A549 (cell line): Measurements from ENCODE around the gene GOLGA1. TPM values are rescaled to one million over a fixed set of nuclear protein-coding genes. Genes with fewer than 3 reads are reported as not detected.

Experiments used
- ATAC-seq, 2 experiments: fragments of 200-7000 bp in 1 of 2; fragments of >200 bp in 1 of 2; cut with Nextera tagmentation in 1 of 2; cut with Tn5 transposase in 1 of 2; 3 replicates each; pipeline versions ENCODE4 v1.8.0 to v1.9.1; 2018 to 2020; ENCODE audit warnings: mild to moderate bottlenecking in 1 of 2, moderate library complexity in 1 of 2
- CTCF ChIA-PET: fragments of 300-600 bp; sonication (Branson Sonifier 250); formaldehyde crosslinking; extraction: SDS; loops from one replicate; lab custom pipeline; 2021; ENCODE audit warnings: antibody characterized with exemption, inconsistent platforms; lab: Yijun Ruan, JAX
- POLR2A ChIA-PET: fragments of 350-600 bp; formaldehyde crosslinking; extraction: SDS; loops from one replicate; lab custom pipeline; 2021; ENCODE audit warnings: antibody characterized with exemption, inconsistent platforms; lab: Yijun Ruan, JAX
- DNase-seq, 2 experiments: peaks; one replicate each; pipeline versions ENCODE4 v3.0.0 to v3.0.0-alpha.2; 2011 to 2016; ENCODE audit warnings: low read depth in 1 of 2, low spot score in 1 of 2
- FAIRE-seq: peaks from 2 replicates; lab custom pipeline; 2011; peaks lifted over from hg19 to GRCh38; lab: Jason Lieb, UNC
- H3K27ac ChIP-seq, 2 experiments: fragments of >200 bp; sonication (Bioruptor Twin); formaldehyde crosslinking; 3 replicates each; pipeline ENCODE4 v1.5.1; 2016 to 2017
- H3K4me1 ChIP-seq: fragments of >200 bp; sonication (Bioruptor Twin); formaldehyde crosslinking; 3 replicates; pipeline ENCODE4 v1.6.1; 2016
- H3K4me2 ChIP-seq: fragments of >200 bp; sonication (Bioruptor Twin); formaldehyde crosslinking; 3 replicates; pipeline ENCODE4 v1.6.1; 2016
- H3K4me3 ChIP-seq: fragments of >200 bp; sonication (Bioruptor Twin); formaldehyde crosslinking; 3 replicates; pipeline ENCODE4 v1.5.1; 2016
- H3K9me3 ChIP-seq: fragments of >200 bp; sonication (Bioruptor Twin); formaldehyde crosslinking; 3 replicates; pipeline ENCODE4 v1.6.1; 2016
- CBX2 ChIP-seq: fragments of 200-600 bp; sonication (generic); IDR thresholded peaks from 2 replicates; pipeline ENCODE4 v1.6.1; 2016; ENCODE audit warnings: low read depth, mild to moderate bottlenecking, borderline replicate concordance
- CBX8 ChIP-seq: fragments of 200-600 bp; sonication (generic); IDR thresholded peaks from 2 replicates; pipeline ENCODE4 v1.6.1; 2016
- CEBPB ChIP-seq, 2 experiments: fragments of >200 bp in 1 of 2; sonication (Bioruptor Twin) in 1 of 2; formaldehyde crosslinking in 1 of 2; IDR thresholded peaks; 2 replicates each; pipeline ENCODE4 v1.6.1; 2012 to 2016
- E2F6 ChIP-seq: IDR thresholded peaks from 2 replicates; pipeline ENCODE4 v1.6.1; 2012; ENCODE audit warnings: low read depth, borderline replicate concordance
- FOSB ChIP-seq: fragments of 250-450 bp; sonication (Bioruptor Pico); IDR thresholded peaks from 2 replicates; pipeline ENCODE4 v1.5.0; 2020; ENCODE audit warnings: mild to moderate bottlenecking, moderate library complexity
- GATA3 ChIP-seq: IDR thresholded peaks from 2 replicates; pipeline ENCODE4 v1.6.1; 2012; ENCODE audit warnings: borderline replicate concordance
- HDAC2 ChIP-seq: fragments of 200-600 bp; sonication (generic); IDR thresholded peaks from 2 replicates; pipeline ENCODE4 v1.6.1; 2016
- HOXA7 ChIP-seq: fragments of 250-450 bp; sonication (Bioruptor Pico); IDR thresholded peaks from 2 replicates; pipeline ENCODE4 v1.5.0; 2020; ENCODE audit warnings: mild to moderate bottlenecking, moderate library complexity
- JUNB ChIP-seq: fragments of >200 bp; sonication (Bioruptor Twin); formaldehyde crosslinking; IDR thresholded peaks from 2 replicates; pipeline ENCODE4 v1.6.1; 2016
- KDM1A ChIP-seq: fragments of 200-600 bp; sonication (generic); IDR thresholded peaks from 2 replicates; pipeline ENCODE4 v1.6.1; 2016; ENCODE audit warnings: low read depth, mild to moderate bottlenecking
- KDM5A ChIP-seq: fragments of 200-600 bp; sonication (generic); IDR thresholded peaks from 2 replicates; pipeline ENCODE4 v1.6.1; 2016; ENCODE audit warnings: antibody characterized with exemption, mild to moderate bottlenecking
- MAFK ChIP-seq: fragments of 450-650 bp; IDR thresholded peaks from 2 replicates; pipeline ENCODE4 v1.6.1; 2014; ENCODE audit not compliant: partially characterized antibody
- NFE2L2 ChIP-seq: fragments of 150-350 bp; conservative IDR thresholded peaks from 2 replicates; pipeline ENCODE4 v1.6.1; 2014; ENCODE audit warnings: low read length
- NPAS2 ChIP-seq: fragments of 250-450 bp; sonication (Bioruptor Pico); IDR thresholded peaks from 2 replicates; pipeline ENCODE4 v1.8.0; 2022; ENCODE audit warnings: mild to moderate bottlenecking, moderate library complexity, borderline replicate concordance
- POLR2AphosphoS2 ChIP-seq: conservative IDR thresholded peaks from 2 replicates; pipeline ENCODE4 v1.6.1; 2012; ENCODE audit warnings: low read length, improper control_type of control experiment, inconsistent platforms
- RAD21 ChIP-seq, 2 experiments: fragments of >200 bp in 1 of 2; sonication (Bioruptor Twin) in 1 of 2; formaldehyde crosslinking in 1 of 2; IDR thresholded peaks in 1 of 2; conservative IDR thresholded peaks in 1 of 2; 2 replicates in 1 of 2; 3 replicates in 1 of 2; pipeline ENCODE4 v1.6.1; 2012 to 2018; ENCODE audit warnings: inconsistent platforms in 1 of 2
- RFX5 ChIP-seq: fragments of 450-650 bp; IDR thresholded peaks from 2 replicates; pipeline ENCODE4 v1.7.1; 2014; ENCODE audit warnings: antibody characterized with exemption, mild to moderate bottlenecking, moderate library complexity
- TFCP2L1 ChIP-seq: fragments of 250-450 bp; sonication (Bioruptor Pico); IDR thresholded peaks from 2 replicates; pipeline ENCODE4 v1.5.0; 2021; ENCODE audit warnings: mild to moderate bottlenecking
- USF2 ChIP-seq: fragments of 450-650 bp; IDR thresholded peaks from 2 replicates; pipeline ENCODE4 v1.6.1; 2014; ENCODE audit warnings: antibody characterized with exemption
- ZNF302 ChIP-seq: fragments of 250-450 bp; sonication (Bioruptor Pico); IDR thresholded peaks from 2 replicates; pipeline ENCODE4 v1.9.0; 2021; ENCODE audit warnings: inconsistent platforms, mild to moderate bottlenecking, moderate library complexity
- WGBS: methylation state at CpG from one replicate; pipeline ENCODE4 v1.1.6; 2017; ENCODE audit errors: missing lambda C conversion rate; 5-methylcytosine and 5-hydroxymethylcytosine counted together
- polyA plus RNA-seq, 4 experiments: library from polyadenylated mRNA; depleted of rRNA in 3 of 4; stranded (reverse); fragments of >200 nt; fragmentation: RNase III in 1 of 4; extraction: RNeasy Plus Mini Kit Qiagen cat#74134 plus additional on column Dnase treatment in 1 of 4; gene quantifications; 2 replicates in 3 of 4; 3 replicates in 1 of 4; pipeline ENCODE4 v1.2.3, GENCODE V29; 2011 to 2017
- TF ChIP-seq, protein P1 (sequence below): fragments of 250-450 bp; sonication (Bioruptor Pico); IDR thresholded peaks from 2 replicates; pipeline ENCODE4 v1.5.0; 2021; ENCODE audit warnings: mild to moderate bottlenecking, moderate library complexity, borderline replicate concordance
- TF ChIP-seq, protein P2 (sequence below): fragments of 250-450 bp; sonication (Bioruptor Pico); IDR thresholded peaks from 2 replicates; pipeline ENCODE4 v1.5.0; 2020; ENCODE audit warnings: low read depth, mild to moderate bottlenecking, moderate library complexity
- TF ChIP-seq, protein P3 (sequence below): fragments of >200 bp; sonication (Bioruptor Twin); formaldehyde crosslinking; IDR thresholded peaks from 3 replicates; pipeline ENCODE4 v1.6.1; 2016
- TF ChIP-seq, protein P4 (sequence below): fragments of 200-600 bp; sonication (generic); IDR thresholded peaks from 2 replicates; pipeline ENCODE4 v1.6.1; 2016; ENCODE audit warnings: antibody characterized with exemption, mild to moderate bottlenecking, moderate library complexity

The GOLGA1 gene
- polyA plus RNA-seq, 2 of the 4 experiments (the other 2 are of a cell fraction): 10.0 to 19.4 TPM

DNA sequence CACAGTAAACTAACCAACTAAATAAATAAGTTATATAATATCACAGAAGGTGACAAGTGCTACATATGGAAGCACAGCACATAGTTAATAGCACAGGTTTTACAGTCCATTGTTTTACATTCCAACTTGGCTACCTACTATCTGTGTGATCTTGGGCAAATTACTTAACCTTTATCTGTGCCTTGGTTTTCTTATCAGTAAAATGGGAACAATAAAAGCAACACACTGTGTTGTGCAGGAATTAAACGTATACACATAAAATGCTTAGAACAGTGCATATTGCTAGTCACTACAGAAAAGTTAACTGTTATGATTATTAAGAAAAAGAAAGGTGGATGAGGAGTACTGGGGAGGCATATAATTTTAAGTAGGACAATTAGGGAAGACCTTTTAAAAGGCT lies 42.8 kb upstream of the GOLGA1 start:
- Histone ChIP-seq H3K27ac (no peak overlapping the region), H3K4me2 (no peak overlapping the region), H3K4me1 (no peaks in the 10 kb centered on the region), H3K4me3 (no peak overlapping the region)
- DNase-seq: no peak
- CTCF ChIA-PET: no interaction called here
- TF ChIP-seq JUNB (no peak), FOSB (CRISPR knock-in tag) (no peak), TFCP2L1 (CRISPR knock-in tag) (no peak), GATA3 (no peak)
- TF ChIP-seq, protein P1, sequence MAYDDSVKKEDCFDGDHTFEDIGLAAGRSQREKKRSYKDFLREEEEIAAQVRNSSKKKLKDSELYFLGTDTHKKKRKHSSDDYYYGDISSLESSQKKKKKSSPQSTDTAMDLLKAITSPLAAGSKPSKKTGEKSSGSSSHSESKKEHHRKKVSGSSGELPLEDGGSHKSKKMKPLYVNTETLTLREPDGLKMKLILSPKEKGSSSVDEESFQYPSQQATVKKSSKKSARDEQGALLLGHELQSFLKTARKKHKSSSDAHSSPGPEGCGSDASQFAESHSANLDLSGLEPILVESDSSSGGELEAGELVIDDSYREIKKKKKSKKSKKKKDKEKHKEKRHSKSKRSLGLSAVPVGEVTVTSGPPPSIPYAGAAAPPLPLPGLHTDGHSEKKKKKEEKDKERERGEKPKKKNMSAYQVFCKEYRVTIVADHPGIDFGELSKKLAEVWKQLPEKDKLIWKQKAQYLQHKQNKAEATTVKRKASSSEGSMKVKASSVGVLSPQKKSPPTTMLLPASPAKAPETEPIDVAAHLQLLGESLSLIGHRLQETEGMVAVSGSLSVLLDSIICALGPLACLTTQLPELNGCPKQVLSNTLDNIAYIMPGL (CRISPR knock-in tag): no peak
- TF ChIP-seq, all 56 proteins: peak for 0
- FAIRE-seq: no peak
- ATAC-seq: no peak
- POLR2A ChIA-PET: no interaction called here
- WGBS: 89% methylated on average over 1 of the region's 1 CpG
- H3K9me3 ChIP-seq: no peaks in the 10 kb centered on the region

DNA sequence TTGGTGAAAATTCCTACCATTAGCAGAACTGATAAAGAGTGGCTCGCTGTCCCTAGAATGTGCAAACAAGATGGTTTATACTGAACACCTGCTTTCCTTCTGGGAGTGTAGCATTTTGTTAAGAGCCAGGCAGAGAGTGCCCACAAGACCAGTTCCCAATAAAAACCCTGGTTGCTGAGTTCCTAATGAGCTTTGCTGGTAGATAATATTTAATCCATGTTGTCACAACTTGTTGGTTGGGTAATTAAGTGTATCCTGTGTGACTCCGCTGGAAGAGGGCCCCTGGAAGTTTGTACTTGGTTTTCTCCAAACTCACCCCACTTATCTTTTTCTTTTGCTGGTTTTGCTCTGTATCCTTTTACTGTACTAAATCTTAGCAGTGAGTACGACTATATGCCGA lies 39.5 kb upstream of the GOLGA1 start:
- Histone ChIP-seq H3K4me2 (no peak overlapping the region), H3K9me3 (no peaks in the 10 kb centered on the region), H3K4me1 (no peaks in the 10 kb centered on the region), H3K4me3 (no peak overlapping the region), H3K27ac (no peak overlapping the region)
- ATAC-seq: no peak
- WGBS: 91% methylated on average over 4 of the region's 4 CpGs
- no peak for TF ChIP-seq KDM1A
- TF ChIP-seq CEBPB (IDR thresholded peaks at IDR 0.05): no peak
- TF ChIP-seq RFX5: no peak
- TF ChIP-seq, protein P2, sequence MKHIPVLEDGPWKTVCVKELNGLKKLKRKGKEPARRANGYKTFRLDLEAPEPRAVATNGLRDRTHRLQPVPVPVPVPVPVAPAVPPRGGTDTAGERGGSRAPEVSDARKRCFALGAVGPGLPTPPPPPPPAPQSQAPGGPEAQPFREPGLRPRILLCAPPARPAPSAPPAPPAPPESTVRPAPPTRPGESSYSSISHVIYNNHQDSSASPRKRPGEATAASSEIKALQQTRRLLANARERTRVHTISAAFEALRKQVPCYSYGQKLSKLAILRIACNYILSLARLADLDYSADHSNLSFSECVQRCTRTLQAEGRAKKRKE (CRISPR knock-in tag): no peak
- ChIA-PET CTCF (no interaction called here), POLR2A (no interaction called here)
- no peak for FAIRE-seq
- DNase-seq: no peak

DNA sequence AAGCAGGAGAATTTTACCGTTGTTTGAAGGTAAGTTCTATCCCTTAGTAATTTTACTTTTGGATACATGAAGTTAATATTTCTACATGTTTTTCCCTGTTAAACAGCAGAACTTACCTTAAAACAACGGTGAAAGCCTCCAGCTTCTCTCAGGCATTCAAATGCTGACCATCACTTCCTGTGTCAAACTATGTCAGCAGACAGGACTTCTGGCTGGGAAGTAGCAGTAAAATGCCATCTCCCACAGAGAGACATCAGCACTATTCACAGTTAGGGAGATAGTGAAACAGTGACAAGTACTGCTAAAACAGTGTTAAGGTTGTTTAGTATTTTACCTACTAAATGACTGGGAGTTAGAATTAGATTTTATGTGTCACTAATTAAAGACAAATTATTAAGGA lies 34.2 kb upstream of the GOLGA1 start:
- H3K27ac ChIP-seq: no peak overlapping the region
- no peaks in the 10 kb centered on the region for H3K9me3 ChIP-seq
- no peaks in the 10 kb centered on the region for H3K4me1 ChIP-seq
- H3K4me2 ChIP-seq: no peak overlapping the region
- 61% methylated on average over 2 of the region's 2 CpGs for WGBS
- TF ChIP-seq ZNF302 (no peak), KDM5A (no peak), KDM1A (no peak)
- no peak for FAIRE-seq
- DNase-seq: no peak
- no peak for ATAC-seq
- ChIA-PET CTCF (no interaction called here), POLR2A (no interaction called here)
- H3K4me3 ChIP-seq: no peak overlapping the region

DNA sequence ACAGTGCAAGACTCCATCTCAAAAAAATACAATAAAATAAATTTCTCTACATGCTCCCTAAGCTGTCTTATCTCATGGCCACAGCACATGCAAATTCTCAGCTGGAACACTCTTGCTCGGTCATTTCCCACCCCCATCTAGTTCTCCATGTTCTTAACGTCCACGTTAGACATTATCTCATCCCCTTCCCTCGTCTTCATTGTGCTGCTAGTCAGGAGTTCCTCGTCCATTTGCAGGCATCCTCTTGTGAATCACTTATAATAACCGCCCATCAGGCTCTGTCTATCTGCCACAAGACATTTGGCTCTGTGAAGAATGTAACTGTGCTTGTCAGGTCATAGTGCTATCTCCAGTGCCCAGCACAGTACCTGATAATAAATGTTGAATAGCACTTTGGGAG lies 32.9 kb upstream of the GOLGA1 start:
- no peak for FAIRE-seq
- H3K27ac ChIP-seq: no peak overlapping the region
- H3K9me3 ChIP-seq: no peaks in the 10 kb centered on the region
- ATAC-seq: no peak
- ChIA-PET CTCF (no interaction called here), POLR2A (no interaction called here)
- H3K4me3 ChIP-seq: no peak overlapping the region
- H3K4me2 ChIP-seq: no peak overlapping the region
- no peaks in the 10 kb centered on the region for H3K4me1 ChIP-seq
- no peak for TF ChIP-seq CBX8
- TF ChIP-seq, protein P3, sequence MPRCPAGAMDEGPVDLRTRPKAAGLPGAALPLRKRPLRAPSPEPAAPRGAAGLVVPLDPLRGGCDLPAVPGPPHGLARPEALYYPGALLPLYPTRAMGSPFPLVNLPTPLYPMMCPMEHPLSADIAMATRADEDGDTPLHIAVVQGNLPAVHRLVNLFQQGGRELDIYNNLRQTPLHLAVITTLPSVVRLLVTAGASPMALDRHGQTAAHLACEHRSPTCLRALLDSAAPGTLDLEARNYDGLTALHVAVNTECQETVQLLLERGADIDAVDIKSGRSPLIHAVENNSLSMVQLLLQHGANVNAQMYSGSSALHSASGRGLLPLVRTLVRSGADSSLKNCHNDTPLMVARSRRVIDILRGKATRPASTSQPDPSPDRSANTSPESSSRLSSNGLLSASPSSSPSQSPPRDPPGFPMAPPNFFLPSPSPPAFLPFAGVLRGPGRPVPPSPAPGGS: no peak
- no peak for TF ChIP-seq MAFK
- TF ChIP-seq RAD21 (conservative IDR thresholded peaks at IDR 0.05 in 1 of 2, IDR thresholded peaks at IDR 0.05 in 1 of 2): no peak
- no peak for TF ChIP-seq HOXA7 (CRISPR knock-in tag)
- TF ChIP-seq, protein P4, sequence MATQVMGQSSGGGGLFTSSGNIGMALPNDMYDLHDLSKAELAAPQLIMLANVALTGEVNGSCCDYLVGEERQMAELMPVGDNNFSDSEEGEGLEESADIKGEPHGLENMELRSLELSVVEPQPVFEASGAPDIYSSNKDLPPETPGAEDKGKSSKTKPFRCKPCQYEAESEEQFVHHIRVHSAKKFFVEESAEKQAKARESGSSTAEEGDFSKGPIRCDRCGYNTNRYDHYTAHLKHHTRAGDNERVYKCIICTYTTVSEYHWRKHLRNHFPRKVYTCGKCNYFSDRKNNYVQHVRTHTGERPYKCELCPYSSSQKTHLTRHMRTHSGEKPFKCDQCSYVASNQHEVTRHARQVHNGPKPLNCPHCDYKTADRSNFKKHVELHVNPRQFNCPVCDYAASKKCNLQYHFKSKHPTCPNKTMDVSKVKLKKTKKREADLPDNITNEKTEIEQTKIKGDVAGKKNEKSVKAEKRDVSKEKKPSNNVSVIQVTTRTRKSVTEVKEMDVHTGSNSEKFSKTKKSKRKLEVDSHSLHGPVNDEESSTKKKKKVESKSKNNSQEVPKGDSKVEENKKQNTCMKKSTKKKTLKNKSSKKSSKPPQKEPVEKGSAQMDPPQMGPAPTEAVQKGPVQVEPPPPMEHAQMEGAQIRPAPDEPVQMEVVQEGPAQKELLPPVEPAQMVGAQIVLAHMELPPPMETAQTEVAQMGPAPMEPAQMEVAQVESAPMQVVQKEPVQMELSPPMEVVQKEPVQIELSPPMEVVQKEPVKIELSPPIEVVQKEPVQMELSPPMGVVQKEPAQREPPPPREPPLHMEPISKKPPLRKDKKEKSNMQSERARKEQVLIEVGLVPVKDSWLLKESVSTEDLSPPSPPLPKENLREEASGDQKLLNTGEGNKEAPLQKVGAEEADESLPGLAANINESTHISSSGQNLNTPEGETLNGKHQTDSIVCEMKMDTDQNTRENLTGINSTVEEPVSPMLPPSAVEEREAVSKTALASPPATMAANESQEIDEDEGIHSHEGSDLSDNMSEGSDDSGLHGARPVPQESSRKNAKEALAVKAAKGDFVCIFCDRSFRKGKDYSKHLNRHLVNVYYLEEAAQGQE: no peak
- TF ChIP-seq E2F6: no peak
- no peak for TF ChIP-seq CBX2
- TF ChIP-seq HDAC2: no peak
- TF ChIP-seq USF2: no peak
- no peak for TF ChIP-seq POLR2AphosphoS2
- no peak for TF ChIP-seq NPAS2 (CRISPR knock-in tag)
- TF ChIP-seq NFE2L2: no peak
- DNase-seq: no peak
- 92% methylated on average over 6 of the region's 6 CpGs for WGBS
